ENCODE results near the gene DENND4A.
"Not testable (repeated sequence)": the region's sequence is repeated elsewhere in the genome, so short reads cannot be mapped to it uniquely, and the experiment has no call there.

DENND4A gene

DNA sequence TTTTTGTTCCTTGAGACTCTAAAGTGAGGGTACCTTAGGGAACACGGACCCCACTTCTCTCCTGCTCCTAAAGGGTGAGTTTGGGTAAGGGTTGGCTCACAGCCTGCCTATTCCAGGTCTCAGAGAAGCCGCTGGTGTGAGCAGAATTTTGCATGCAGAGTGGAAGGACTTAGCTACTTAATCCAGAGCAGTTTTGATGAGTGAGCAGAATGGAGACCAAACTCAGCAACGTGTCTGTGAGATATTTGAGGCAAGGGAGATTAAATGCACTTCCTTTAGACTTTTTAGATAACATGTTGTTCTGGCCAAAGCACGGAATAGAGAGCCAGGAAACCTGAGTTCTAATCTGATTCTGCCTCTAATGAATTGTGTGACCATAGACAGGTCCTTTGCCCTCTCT is 165.2 kb downstream of the DENND4A start:
- no peak for DNase-seq

DNA sequence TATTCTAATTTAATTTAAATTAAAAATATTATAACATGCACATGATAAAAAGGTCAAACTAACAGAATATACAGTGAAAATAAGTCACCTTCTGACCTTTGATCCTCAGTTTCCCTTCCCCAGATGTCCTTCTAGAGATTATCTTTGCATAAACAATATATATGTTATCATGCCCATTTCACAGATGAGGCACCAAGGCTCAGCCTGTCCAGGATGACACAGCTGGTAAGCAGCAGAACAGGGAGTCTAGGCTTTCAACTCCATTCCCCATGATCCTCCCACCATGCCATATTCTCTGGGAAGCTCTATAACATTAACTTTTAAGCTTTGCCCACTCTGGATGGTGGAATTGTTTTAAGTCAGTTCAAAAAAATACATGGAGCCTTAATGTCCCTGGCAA is 169.0 kb downstream of the DENND4A start:
- no peak for DNase-seq

- DNase-seq = no peak
Measured at GRCh38 chr15:65621638-65622037, 170.5 kb downstream of the DENND4A start, which contains the start of gene SLC24A1. TSS of gene SLC24A1 (plus strand) at chr15:65621938. CDS start at chr15:65624081, 2,143 bp downstream.

GRCh38 chr15:65620833-65621232 is 171.3 kb downstream of the DENND4A start:
- DNase-seq = no peak

DNA sequence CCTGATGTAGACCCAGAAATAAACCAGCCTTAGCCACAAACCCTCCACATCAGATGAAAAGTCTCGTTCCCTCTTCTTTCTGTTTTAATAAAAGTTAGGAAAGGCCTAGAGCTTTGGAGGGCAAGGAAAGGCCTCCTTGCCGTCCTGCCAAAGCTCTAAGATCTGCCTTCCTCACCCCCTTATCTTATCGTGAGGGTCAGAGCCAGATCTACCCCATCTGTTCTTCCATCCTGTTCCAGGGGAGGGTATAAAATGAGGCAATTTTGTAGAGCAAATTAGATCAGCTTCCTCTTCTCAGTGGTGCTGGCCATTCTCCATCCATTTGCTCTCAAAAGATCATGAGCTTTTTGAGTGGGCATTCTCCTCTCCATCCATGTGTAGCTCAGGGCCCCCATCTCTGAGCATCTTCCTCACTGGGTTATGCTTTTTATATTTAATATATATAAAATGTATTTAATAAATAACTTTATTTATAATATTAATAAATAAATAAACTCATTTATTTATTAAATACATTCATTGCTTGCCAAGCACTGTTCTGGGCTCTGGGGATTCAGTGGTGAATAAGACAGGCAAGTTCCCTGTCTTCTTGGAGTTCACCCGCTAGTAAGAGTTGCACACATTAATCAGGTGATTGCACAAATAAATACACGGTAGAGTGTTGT is 172.3 kb downstream of the DENND4A start:
- no peak for DNase-seq

- no peak for DNase-seq
Measured at GRCh38 chr15:65618560-65619109, 173.5 kb downstream of the DENND4A start.

DNA sequence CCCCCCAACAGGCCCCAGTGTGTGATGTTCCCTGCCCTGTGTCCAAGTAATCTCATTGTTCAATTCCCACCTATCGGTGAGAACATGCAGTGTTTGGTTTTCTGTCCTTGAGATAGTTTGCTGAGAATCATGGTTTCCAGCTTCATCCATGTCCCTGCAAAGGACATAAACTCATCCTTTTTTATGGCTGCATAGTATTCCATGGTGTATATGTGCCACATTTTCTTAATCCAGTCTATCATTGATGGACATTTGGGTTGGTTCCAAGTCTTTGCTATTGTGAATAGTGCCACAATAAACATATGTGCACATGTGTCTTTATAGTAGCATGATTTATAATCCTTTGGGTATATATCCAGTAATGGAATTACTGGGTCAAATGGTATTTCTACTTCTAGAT is 176.2 kb downstream of the DENND4A start:
- not testable (repeated sequence) for DNase-seq

DNA sequence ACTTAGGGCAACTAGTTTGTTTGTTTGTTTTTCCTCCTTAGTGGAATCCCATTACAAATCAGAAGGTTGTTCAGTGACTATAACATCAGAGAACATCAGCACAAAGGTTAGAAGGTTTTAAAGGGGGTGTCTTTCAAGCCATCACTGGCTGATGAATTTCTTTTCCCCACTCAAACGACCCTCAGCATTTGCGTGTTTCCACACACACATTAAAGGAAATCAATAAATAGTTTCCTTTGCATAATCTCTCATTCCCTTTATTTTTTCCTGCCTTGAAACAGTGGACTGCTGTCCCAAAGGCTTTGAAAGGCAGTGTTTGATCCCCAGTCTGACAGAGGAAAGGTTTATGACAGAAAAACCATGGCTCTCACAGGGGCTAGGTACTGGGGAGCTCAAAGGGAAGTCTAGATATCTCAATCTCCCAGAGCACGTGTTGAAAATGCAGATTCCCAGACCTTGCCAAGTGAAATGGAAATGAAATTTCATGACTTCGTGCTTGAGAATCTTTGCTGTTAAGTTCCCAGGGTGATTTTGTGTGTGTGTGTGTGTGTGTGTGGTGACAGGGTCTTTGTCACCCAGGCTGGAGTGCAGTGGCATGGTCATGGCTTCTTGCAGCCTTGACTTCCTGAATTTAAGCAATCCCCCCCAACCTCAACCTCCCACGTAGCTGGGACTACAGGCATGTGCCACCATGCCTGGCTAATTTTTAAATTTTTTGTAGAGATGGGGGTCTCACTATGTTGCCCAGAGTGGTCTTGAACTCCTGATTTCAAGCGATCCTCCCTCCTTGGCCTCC is 178.9 kb downstream of the DENND4A start:
- DNase-seq = no peak

DNA sequence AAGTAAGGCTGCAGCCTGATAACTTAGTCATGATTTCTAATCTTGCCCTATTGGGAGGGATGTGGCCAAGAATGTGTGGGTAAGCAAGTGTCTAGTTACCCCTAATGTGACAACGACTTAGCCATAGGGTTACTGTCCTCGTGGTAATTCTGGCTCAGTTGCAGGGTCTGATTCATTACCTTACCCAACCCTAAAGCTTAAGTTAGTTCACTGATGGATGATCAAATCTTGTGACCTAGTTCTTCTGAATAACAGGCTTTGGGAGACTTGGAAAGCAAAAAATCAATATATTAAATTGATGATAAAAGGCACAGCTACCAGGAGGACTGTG is 179.5 kb downstream of the DENND4A start:
- DNase-seq = no peak

GRCh38 chr15:65611888-65612615 is 180.0 kb downstream of the DENND4A start:
- no peak for DNase-seq

- peak; percentile 52 for DNase-seq
Measured at GRCh38 chr15:65610871-65611718, 181.0 kb downstream of the DENND4A start, which contains the start of gene INTS14. TSS of gene INTS14 (minus strand) at chr15:65611131. CDS start at chr15:65607380, 3,751 bp downstream.
